DND-41 (cell line): ENCODE data around the gene PSME3IP1.

Experiments used
- ATAC-seq: fragments of 200-7000 bp; cut with Tn5 transposase; 3 replicates; pipeline ENCODE4 v1.9.1; 2021; ENCODE audit warnings: low read depth; ENCODE audit not compliant: insufficient read depth
- DNase-seq: peaks from one replicate; pipeline ENCODE4 v3.0.0-alpha.2; 2020
- H2AFZ ChIP-seq: 2 replicates; pipeline ENCODE4 v1.6.0; 2012; ENCODE audit warnings: low read depth, low read length
- H3K27ac ChIP-seq: 2 replicates; pipeline ENCODE4 v1.5.1; 2012; ENCODE audit warnings: low read length, inconsistent platforms
- H3K27me3 ChIP-seq: fragments of 200-600 bp; sonication (generic); 2 replicates; pipeline ENCODE4 v1.6.0; 2012; ENCODE audit warnings: low read length, mild to moderate bottlenecking, inconsistent platforms; ENCODE audit not compliant: insufficient read depth, poor library complexity
- H3K36me3 ChIP-seq: 2 replicates; pipeline ENCODE4 v1.5.1; 2012; ENCODE audit warnings: low read length, inconsistent platforms; ENCODE audit not compliant: insufficient read depth
- H3K4me1 ChIP-seq: 2 replicates; pipeline ENCODE4 v1.5.1; 2012; ENCODE audit warnings: mild to moderate bottlenecking, low read length; ENCODE audit not compliant: insufficient read depth
- H3K4me2 ChIP-seq: 2 replicates; pipeline ENCODE4 v1.6.0; 2012; ENCODE audit warnings: mild to moderate bottlenecking, moderate library complexity, low read length, inconsistent platforms; ENCODE audit not compliant: insufficient read depth
- H3K4me3 ChIP-seq, 2 experiments: fragments of 200-600 bp in 1 of 2; shearing (Covaris generic) in 1 of 2; 2 replicates each; pipeline ENCODE4 v1.5.1; 2012 to 2016; ENCODE audit warnings: inconsistent platforms in 2 of 2, low read length in 2 of 2, mild to moderate bottlenecking in 2 of 2, low read depth in 1 of 2, moderate library complexity in 1 of 2
- H3K79me2 ChIP-seq: 2 replicates; pipeline ENCODE4 v1.6.0; 2012; ENCODE audit warnings: low read length, inconsistent platforms; ENCODE audit not compliant: insufficient read depth
- H3K9ac ChIP-seq: 2 replicates; pipeline ENCODE4 v1.6.0; 2012; ENCODE audit warnings: low read depth, mild to moderate bottlenecking, inconsistent platforms, low read length, moderate library complexity
- H3K9me3 ChIP-seq: 2 replicates; pipeline ENCODE4 v1.5.1; 2012; ENCODE audit warnings: low read length, moderate library complexity, mild to moderate bottlenecking, inconsistent platforms; ENCODE audit not compliant: insufficient read depth, severe bottlenecking
- H4K20me1 ChIP-seq: 2 replicates; pipeline ENCODE4 v1.6.0; 2012; ENCODE audit warnings: low read length; ENCODE audit not compliant: insufficient read depth
- EZH2 ChIP-seq: IDR thresholded peaks from 3 replicates; pipeline ENCODE4 v1.6.1; 2012; ENCODE audit warnings: borderline replicate concordance, low read depth, mild to moderate bottlenecking, moderate library complexity, low read length, inconsistent platforms; ENCODE audit not compliant: severe bottlenecking
- TF ChIP-seq, protein P1 (sequence below): IDR thresholded peaks from 2 replicates; pipeline ENCODE4 v1.5.1; 2012; ENCODE audit warnings: borderline replicate concordance, low read length, moderate library complexity, mild to moderate bottlenecking; ENCODE audit not compliant: poor library complexity, severe bottlenecking; ENCODE audit errors: extremely low read depth

The PSME3IP1 gene

GRCh38 chr16:57196286-57196685 lies 10.4 kb upstream of the PSME3IP1 start:
- Histone ChIP-seq H2AFZ (no peak overlapping the region), H3K79me2 (peaks cover 79% of the 10 kb centered on the region), H3K27ac (no peak overlapping the region), H3K4me1 (no peaks in the 10 kb centered on the region), H3K27me3 (no peaks in the 10 kb centered on the region), H3K36me3 (no peaks in the 10 kb centered on the region), H3K9me3 (no peaks in the 10 kb centered on the region), H4K20me1 (peaks cover 13% of the 10 kb centered on the region; the same call in 1 of the 2 replicates), H3K4me2 (no peak overlapping the region), H3K4me3 (no peak overlapping the region), H3K9ac (no peak overlapping the region)
- no peak for DNase-seq
- ATAC-seq: no peak
- TF ChIP-seq, protein P1, sequence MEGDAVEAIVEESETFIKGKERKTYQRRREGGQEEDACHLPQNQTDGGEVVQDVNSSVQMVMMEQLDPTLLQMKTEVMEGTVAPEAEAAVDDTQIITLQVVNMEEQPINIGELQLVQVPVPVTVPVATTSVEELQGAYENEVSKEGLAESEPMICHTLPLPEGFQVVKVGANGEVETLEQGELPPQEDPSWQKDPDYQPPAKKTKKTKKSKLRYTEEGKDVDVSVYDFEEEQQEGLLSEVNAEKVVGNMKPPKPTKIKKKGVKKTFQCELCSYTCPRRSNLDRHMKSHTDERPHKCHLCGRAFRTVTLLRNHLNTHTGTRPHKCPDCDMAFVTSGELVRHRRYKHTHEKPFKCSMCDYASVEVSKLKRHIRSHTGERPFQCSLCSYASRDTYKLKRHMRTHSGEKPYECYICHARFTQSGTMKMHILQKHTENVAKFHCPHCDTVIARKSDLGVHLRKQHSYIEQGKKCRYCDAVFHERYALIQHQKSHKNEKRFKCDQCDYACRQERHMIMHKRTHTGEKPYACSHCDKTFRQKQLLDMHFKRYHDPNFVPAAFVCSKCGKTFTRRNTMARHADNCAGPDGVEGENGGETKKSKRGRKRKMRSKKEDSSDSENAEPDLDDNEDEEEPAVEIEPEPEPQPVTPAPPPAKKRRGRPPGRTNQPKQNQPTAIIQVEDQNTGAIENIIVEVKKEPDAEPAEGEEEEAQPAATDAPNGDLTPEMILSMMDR: no peak
- TF ChIP-seq EZH2: no peak

- no peak for DNase-seq
- Histone ChIP-seq H3K4me3 (no peak overlapping the region), H3K27ac (no peak overlapping the region), H3K9ac (no peak overlapping the region), H4K20me1 (peaks cover 17% of the 10 kb centered on the region; the same call in 1 of the 2 replicates), H3K79me2 (peaks cover 95% of the 10 kb centered on the region), H3K4me1 (peaks cover 2% of the 10 kb centered on the region; the same call in 1 of the 2 replicates), H3K36me3 (0 out of 2 replicates have a peak, but pooled peaks cover 4% of the 10 kb centered on the region), H3K9me3 (no peaks in the 10 kb centered on the region), H3K4me2 (no peak overlapping the region), H2AFZ (no peak overlapping the region), H3K27me3 (no peaks in the 10 kb centered on the region)
- ATAC-seq: no peak
- TF ChIP-seq, protein P1: no peak
- no peak for TF ChIP-seq EZH2
These were observed 8.7 kb upstream of the PSME3IP1 start for GRCh38 chr16:57194512-57194911.

DNA sequence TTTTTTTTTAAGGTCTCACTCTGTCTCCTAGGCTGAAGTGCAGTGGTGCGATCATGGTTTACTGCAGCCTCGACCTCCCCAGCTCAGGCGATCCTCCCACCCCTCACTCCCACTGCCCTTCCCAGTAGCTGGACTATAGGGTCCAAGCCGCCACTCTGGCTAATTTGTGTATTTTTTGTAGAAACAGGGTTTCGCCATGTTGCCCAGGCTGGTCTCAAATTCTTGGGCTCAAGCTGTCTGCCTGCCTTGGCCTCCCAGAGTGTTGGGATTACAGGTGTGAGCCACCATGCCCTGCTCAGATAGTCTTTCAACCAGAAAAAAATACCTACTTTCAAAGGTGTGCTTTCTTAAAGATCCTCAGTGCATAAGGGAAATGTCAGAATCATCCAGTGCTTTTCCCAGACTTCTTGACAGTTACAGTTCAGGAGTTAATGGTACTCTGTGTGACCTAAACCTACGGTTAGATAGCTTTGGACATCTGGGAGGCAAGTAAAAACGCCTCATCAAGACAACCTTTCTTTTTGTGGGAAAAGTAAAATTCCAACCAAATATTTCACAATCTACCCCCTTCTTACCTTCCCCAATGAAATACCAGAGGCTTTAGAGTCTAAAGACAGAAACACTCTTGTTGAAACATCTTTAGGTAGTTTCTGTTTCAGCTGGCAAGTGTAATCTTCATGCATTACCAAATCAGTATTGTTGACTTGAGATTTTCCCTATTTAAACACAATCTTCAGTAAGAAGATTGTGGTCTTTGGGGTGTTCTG lies 7.1 kb upstream of the PSME3IP1 start:
- Histone ChIP-seq H3K36me3 (0 out of 2 replicates have a peak, but pooled peaks cover 5% of the 10 kb centered on the region), H3K4me1 (peaks cover 11% of the 10 kb centered on the region), H3K79me2 (peaks cover 98% of the 10 kb centered on the region), H4K20me1 (peaks cover 17% of the 10 kb centered on the region; the same call in 1 of the 2 replicates), H3K4me3 (no peak overlapping the region), H3K9ac (no peak overlapping the region), H2AFZ (no peak overlapping the region), H3K9me3 (no peaks in the 10 kb centered on the region), H3K27ac (no peak overlapping the region), H3K4me2 (no peak overlapping the region), H3K27me3 (no peaks in the 10 kb centered on the region)
- TF ChIP-seq EZH2: no peak
- TF ChIP-seq, protein P1: no peak
- DNase-seq (no peak), ATAC-seq (no peak)
